Measurements from ENCODE around the gene ENDOD1. TPM values are rescaled to one million over a fixed set of nuclear protein-coding genes. Genes with fewer than 3 reads are reported as not detected.

Gene ENDOD1, protein sequence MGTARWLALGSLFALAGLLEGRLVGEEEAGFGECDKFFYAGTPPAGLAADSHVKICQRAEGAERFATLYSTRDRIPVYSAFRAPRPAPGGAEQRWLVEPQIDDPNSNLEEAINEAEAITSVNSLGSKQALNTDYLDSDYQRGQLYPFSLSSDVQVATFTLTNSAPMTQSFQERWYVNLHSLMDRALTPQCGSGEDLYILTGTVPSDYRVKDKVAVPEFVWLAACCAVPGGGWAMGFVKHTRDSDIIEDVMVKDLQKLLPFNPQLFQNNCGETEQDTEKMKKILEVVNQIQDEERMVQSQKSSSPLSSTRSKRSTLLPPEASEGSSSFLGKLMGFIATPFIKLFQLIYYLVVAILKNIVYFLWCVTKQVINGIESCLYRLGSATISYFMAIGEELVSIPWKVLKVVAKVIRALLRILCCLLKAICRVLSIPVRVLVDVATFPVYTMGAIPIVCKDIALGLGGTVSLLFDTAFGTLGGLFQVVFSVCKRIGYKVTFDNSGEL
- total RNA-seq (2014; rRNA removed): 28.5 and 32.1 TPM in 2 replicates
- percentile 51 among the genes with signal in this experiment for Bru-seq, nascent RNA
- BruChase-seq, experiment 1, labeled RNA remaining after a 6-hour chase: percentile 64 among the genes with signal in this experiment
- BruChase-seq, experiment 2, labeled RNA remaining after a 2-hour chase: percentile 62 among the genes with signal in this experiment
- long read RNA-seq, full-length matches to known transcripts: 37 of 56 reads
- long read RNA-seq, partial matches to known transcripts: 0 of 56 reads
- long read RNA-seq, other reads (novel, unspliced or antisense): 19 of 56 reads

DNA sequence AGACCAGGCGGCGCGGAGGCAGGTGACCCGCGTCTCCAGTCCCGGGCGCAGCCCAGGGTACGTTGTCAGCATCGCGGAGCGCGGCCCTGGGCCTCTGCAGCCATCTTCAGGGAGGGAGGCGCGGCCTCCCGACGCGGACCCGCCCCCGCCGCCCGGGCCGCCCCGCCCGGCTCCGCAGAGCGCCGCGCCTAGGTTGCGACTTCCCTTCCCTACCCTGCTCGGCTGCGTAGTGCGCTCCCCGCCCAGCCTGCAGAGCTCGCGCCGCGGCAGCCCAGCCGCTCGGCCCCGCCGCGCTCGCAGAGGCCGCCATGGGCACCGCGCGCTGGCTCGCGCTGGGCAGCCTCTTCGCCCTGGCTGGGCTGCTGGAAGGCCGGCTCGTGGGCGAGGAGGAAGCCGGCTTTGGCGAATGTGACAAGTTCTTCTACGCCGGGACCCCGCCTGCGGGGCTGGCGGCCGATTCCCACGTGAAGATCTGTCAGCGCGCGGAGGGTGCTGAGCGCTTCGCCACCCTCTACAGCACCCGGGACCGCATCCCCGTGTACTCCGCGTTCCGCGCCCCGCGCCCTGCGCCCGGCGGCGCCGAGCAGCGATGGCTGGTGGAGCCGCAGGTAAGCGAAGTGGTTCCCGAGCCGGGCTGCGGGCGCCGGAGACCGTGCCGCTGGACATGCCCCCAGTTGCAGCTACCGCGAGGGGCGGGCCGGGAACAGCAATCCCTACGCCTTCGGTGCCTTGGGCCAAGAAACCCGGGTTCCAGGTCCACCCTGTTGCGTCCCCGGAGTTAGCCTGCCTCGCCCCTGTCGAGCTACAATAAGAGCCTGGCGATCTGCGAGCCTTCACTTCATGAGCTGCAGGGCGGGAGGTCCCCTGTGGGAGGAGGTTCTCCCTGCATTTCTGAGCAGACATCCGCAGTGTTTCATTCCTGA is at the start of gene ENDOD1:
Gene ENDOD1, plus strand, starts transcription at position 227 of the 923 bp plus-strand sequence. Its CDS starts 82 bp downstream, at position 309.
- ATAC-seq: peak; percentile 93
- Histone ChIP-seq H3K9ac (ENCODE audit: low read length) (peak within 1 kb of the TSS; percentile 73), H3K27ac (ENCODE audit: low read length) (no peak within 1 kb of the TSS), H2AFZ (ENCODE audit: low read length) (peak within 1 kb of the TSS; percentile 96), H3F3A (ENCODE audit: low read length, unreplicated experiment) (no peaks in the 10 kb centered on the region), H3K4me3 (ENCODE audit: low read length) (peak within 1 kb of the TSS; percentile 89), H3K79me2 (ENCODE audit: low read length) (peaks cover 30% of the 10 kb centered on the region), H3K27me3 (ENCODE audit: low read length) (no peaks in the 10 kb centered on the region), H4K20me1 (ENCODE audit: low read length) (no peaks in the 10 kb centered on the region), H3K9me3 (ENCODE audit: low read length) (no peaks in the 10 kb centered on the region), H3K4me2 (ENCODE audit: low read length) (peak within 1 kb of the TSS; percentile 92), H3K9me2 (replicated peaks; ENCODE audit: low read length) (no peaks in the 10 kb centered on the region), H3K36me3 (ENCODE audit: low read depth, low read length) (no peaks in the 10 kb centered on the region), H3K4me1 (ENCODE audit: insufficient read depth, low read length) (peaks cover 36% of the 10 kb centered on the region)
- ChIA-PET POLR2A (ENCODE audit: unreplicated experiment) (interaction anchor here (1.0 to 1.4 kb wide), 2 partner anchors 17 to 23 kb away, joined by 3 to 12 read pairs; partner anchors contain the start of gene SRSF8), CTCF (interaction anchor here (0.6 to 0.7 kb wide), 2 partner anchors 8 to 18 kb away, joined by 3 read pairs; no protein-coding TSS in a partner anchor)
- DNase-seq: peak; percentile 90
- TF ChIP-seq EZH2 (IDR thresholded peaks at IDR 0.05; ENCODE audit: low read length, unreplicated experiment) (no peak), EZH2phosphoT487 (IDR thresholded peaks at IDR 0.05; ENCODE audit: borderline replicate concordance, low read length) (no peak), CTCF (conservative IDR thresholded peaks at IDR 0.05; ENCODE audit: low read depth, low read length) (peak; percentile 32; the same call in 1 of the 2 replicates)
- BruUV-seq (replicated peaks): no TSS peak
- intact Hi-C loops (cut with micrococcal nuclease): loop anchor here (1.0 kb wide), 4 partner anchors 17 to 61 kb away; no protein-coding TSS in a partner anchor

DNA sequence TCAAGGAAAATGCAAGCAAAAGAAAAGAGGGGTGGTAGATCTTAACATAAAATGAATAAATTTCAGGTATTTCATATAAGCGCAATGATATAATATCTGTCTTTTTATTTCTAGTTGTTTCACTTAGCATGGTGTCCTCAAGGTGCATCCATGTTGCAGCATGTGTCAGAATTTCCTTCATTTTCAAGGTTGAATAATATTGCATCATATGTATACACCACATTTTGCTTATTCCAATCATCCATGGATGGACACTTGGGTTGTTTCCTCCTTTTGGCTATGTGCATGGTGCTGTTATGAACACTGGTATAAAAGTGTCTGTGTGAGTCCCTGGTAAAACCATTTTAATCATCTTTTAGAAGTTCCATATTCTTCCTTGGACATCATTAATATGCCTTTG is 47.4 kb upstream of the ENDOD1 start:
- ChIA-PET CTCF (no interaction called here), POLR2A (ENCODE audit: unreplicated experiment) (no interaction called here)
- peaks cover 44% of the 10 kb centered on the region for H3K27me3 ChIP-seq (ENCODE audit: low read length)
- H3K4me2 ChIP-seq (ENCODE audit: low read length): no peak overlapping the region
- no peaks in the 10 kb centered on the region for H3K79me2 ChIP-seq (ENCODE audit: low read length)
- no peaks in the 10 kb centered on the region for H3F3A ChIP-seq (ENCODE audit: low read length, unreplicated experiment)
- H3K27ac ChIP-seq (ENCODE audit: low read length): no peak overlapping the region
- BruUV-seq (replicated peaks): no TSS peak
- no peaks in the 10 kb centered on the region for H3K9me2 ChIP-seq (replicated peaks; ENCODE audit: low read length)
- ATAC-seq (no peak), DNase-seq (no peak)
- TF ChIP-seq EZH2phosphoT487 (IDR thresholded peaks at IDR 0.05; ENCODE audit: borderline replicate concordance, low read length) (no peak), EZH2 (IDR thresholded peaks at IDR 0.05; ENCODE audit: low read length, unreplicated experiment) (no peak), CTCF (conservative IDR thresholded peaks at IDR 0.05; ENCODE audit: low read depth, low read length) (no peak)
- intact Hi-C loops (cut with micrococcal nuclease): no loop called here
- no peak overlapping the region for H2AFZ ChIP-seq (ENCODE audit: low read length)
- no peaks in the 10 kb centered on the region for H4K20me1 ChIP-seq (ENCODE audit: low read length)
- H3K36me3 ChIP-seq (ENCODE audit: low read depth, low read length): no peaks in the 10 kb centered on the region
- no peak overlapping the region for H3K4me3 ChIP-seq (ENCODE audit: low read length)
- no peaks in the 10 kb centered on the region for H3K4me1 ChIP-seq (ENCODE audit: insufficient read depth, low read length)
- no peak overlapping the region for H3K9ac ChIP-seq (ENCODE audit: low read length)
- H3K9me3 ChIP-seq (ENCODE audit: low read length): no peaks in the 10 kb centered on the region
